SK-N-SH treated with all-trans-retinoic acid at 6 μM for 48 hours (cell line): ENCODE results near the gene TXNDC5.

Source experiments
- ATAC-seq: fragments of 200-7000 bp; cut with Tn5 transposase; 3 replicates; pipeline ENCODE4 v1.9.1; 2020; ENCODE audit warnings: mild to moderate bottlenecking, moderate library complexity
- ARNTL ChIP-seq: fragments of 450-650 bp; formaldehyde crosslinking; IDR thresholded peaks from 2 replicates; pipeline ENCODE4 v1.5.0; 2020; ENCODE audit warnings: low read depth, mild to moderate bottlenecking, moderate library complexity, borderline replicate concordance
- CSDC2 ChIP-seq: fragments of 250-450 bp; sonication (Bioruptor Pico); IDR thresholded peaks from 2 replicates; pipeline ENCODE4 v1.5.0; 2020; ENCODE audit warnings: mild to moderate bottlenecking, moderate library complexity
- CSRNP3 ChIP-seq: fragments of 250-450 bp; sonication (Bioruptor Pico); IDR thresholded peaks from 2 replicates; pipeline ENCODE4 v1.5.1; 2021; ENCODE audit warnings: mild to moderate bottlenecking, moderate library complexity
- ISL1 ChIP-seq: fragments of 250-450 bp; sonication (Bioruptor Pico); IDR thresholded peaks from 2 replicates; pipeline ENCODE4 v2.1.2; 2022; ENCODE audit warnings: mild to moderate bottlenecking, moderate library complexity
- PATZ1 ChIP-seq: fragments of 250-450 bp; sonication (Bioruptor Pico); IDR thresholded peaks from 2 replicates; pipeline ENCODE4 v1.8.0; 2020; ENCODE audit warnings: mild to moderate bottlenecking, moderate library complexity, borderline replicate concordance
- POU6F1 ChIP-seq: fragments of 250-450 bp; sonication (Bioruptor Pico); IDR thresholded peaks from 2 replicates; pipeline ENCODE4 v1.8.0; 2021; ENCODE audit warnings: low read depth, mild to moderate bottlenecking, moderate library complexity, borderline replicate concordance
- PPARA ChIP-seq: fragments of 250-450 bp; sonication (Bioruptor Pico); IDR thresholded peaks from 2 replicates; pipeline ENCODE4 v1.5.0; 2020; ENCODE audit warnings: mild to moderate bottlenecking, borderline replicate concordance
- TOX ChIP-seq: fragments of 250-450 bp; sonication (Bioruptor Pico); IDR thresholded peaks from 2 replicates; pipeline ENCODE4 v1.8.0; 2021; ENCODE audit warnings: mild to moderate bottlenecking, moderate library complexity, borderline replicate concordance
- ZC3H10 ChIP-seq: fragments of 250-450 bp; sonication (Bioruptor Pico); IDR thresholded peaks from 2 replicates; pipeline ENCODE4 v1.5.1; 2021; ENCODE audit warnings: mild to moderate bottlenecking, moderate library complexity
- ZFP3 ChIP-seq: fragments of 250-450 bp; sonication (Bioruptor Pico); IDR thresholded peaks from 2 replicates; pipeline ENCODE4 v1.5.0; 2020; ENCODE audit warnings: mild to moderate bottlenecking, moderate library complexity
- ZFP30 ChIP-seq: fragments of 450-650 bp; formaldehyde crosslinking; IDR thresholded peaks from 2 replicates; pipeline ENCODE4 v1.5.0; 2022; ENCODE audit warnings: mild to moderate bottlenecking, moderate library complexity
- ZNF565 ChIP-seq: fragments of 450-650 bp; formaldehyde crosslinking; conservative IDR thresholded peaks from 2 replicates; pipeline ENCODE4 v1.5.0; 2020; ENCODE audit warnings: low read depth, mild to moderate bottlenecking, moderate library complexity
- ZNF70 ChIP-seq: fragments of 450-650 bp; formaldehyde crosslinking; IDR thresholded peaks from 2 replicates; pipeline ENCODE4 v1.5.0; 2020; ENCODE audit warnings: mild to moderate bottlenecking, moderate library complexity
- TF ChIP-seq, protein P1 (sequence below): fragments of 250-450 bp; sonication (Bioruptor Pico); IDR thresholded peaks from 2 replicates; pipeline ENCODE4 v1.5.1; 2020; ENCODE audit warnings: low read depth, mild to moderate bottlenecking, moderate library complexity
- TF ChIP-seq, protein P2 (sequence below): fragments of 250-450 bp; sonication (Bioruptor Pico); IDR thresholded peaks from 2 replicates; pipeline ENCODE4 v1.5.0; 2020; ENCODE audit warnings: mild to moderate bottlenecking, moderate library complexity

TXNDC5 gene

DNA sequence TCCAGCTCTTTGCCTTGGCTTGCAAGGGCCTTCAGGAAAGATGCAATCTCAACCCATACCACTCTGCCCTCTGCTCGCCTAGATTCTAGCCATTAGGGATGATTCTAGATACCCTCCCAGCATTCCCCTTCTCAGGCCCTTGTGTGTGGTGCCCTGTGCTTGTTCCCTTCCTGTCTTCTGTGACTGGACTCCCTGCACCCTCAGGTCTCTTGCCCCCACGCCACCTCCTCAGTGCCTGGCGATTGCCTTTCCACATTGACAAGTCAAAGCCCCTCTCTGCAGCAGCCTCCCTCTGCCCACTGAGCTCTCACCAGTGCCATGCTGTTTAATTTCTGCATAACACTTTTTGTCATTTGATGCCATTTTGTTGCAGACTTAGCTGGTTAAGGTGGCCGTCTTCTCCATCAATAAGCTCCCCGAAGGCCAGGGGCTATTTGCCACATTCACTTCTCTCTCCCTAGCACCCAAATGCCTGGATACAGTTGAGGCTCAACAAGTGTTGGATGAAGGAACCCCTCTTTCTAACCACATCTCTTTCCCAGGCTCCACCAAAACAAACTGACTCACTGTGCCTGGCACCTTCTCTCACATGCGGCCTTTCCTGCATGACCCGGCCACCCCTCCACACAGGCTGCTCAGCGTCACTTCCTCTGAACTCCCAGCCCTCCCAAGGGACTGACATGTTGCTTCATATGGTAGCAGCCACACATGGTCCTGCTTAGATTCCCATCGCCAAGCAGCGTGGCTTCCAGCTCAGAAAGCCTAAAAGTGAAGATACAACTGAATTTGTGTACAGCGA, 4.6 kb upstream of the TXNDC5 start:
- no peak for ATAC-seq
- no peak for TF ChIP-seq ARNTL (CRISPR knock-in tag)
- TF ChIP-seq ZFP30 (CRISPR knock-in tag): no peak
- TF ChIP-seq ZNF565 (CRISPR knock-in tag): no peak
- TF ChIP-seq, protein P1, sequence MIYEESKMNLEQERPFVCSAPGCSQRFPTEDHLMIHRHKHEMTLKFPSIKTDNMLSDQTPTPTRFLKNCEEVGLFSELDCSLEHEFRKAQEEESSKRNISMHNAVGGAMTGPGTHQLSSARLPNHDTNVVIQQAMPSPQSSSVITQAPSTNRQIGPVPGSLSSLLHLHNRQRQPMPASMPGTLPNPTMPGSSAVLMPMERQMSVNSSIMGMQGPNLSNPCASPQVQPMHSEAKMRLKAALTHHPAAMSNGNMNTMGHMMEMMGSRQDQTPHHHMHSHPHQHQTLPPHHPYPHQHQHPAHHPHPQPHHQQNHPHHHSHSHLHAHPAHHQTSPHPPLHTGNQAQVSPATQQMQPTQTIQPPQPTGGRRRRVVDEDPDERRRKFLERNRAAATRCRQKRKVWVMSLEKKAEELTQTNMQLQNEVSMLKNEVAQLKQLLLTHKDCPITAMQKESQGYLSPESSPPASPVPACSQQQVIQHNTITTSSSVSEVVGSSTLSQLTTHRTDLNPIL (CRISPR knock-in tag): no peak
- TF ChIP-seq, protein P2, sequence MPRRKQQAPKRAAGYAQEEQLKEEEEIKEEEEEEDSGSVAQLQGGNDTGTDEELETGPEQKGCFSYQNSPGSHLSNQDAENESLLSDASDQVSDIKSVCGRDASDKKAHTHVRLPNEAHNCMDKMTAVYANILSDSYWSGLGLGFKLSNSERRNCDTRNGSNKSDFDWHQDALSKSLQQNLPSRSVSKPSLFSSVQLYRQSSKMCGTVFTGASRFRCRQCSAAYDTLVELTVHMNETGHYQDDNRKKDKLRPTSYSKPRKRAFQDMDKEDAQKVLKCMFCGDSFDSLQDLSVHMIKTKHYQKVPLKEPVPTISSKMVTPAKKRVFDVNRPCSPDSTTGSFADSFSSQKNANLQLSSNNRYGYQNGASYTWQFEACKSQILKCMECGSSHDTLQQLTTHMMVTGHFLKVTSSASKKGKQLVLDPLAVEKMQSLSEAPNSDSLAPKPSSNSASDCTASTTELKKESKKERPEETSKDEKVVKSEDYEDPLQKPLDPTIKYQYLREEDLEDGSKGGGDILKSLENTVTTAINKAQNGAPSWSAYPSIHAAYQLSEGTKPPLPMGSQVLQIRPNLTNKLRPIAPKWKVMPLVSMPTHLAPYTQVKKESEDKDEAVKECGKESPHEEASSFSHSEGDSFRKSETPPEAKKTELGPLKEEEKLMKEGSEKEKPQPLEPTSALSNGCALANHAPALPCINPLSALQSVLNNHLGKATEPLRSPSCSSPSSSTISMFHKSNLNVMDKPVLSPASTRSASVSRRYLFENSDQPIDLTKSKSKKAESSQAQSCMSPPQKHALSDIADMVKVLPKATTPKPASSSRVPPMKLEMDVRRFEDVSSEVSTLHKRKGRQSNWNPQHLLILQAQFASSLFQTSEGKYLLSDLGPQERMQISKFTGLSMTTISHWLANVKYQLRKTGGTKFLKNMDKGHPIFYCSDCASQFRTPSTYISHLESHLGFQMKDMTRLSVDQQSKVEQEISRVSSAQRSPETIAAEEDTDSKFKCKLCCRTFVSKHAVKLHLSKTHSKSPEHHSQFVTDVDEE: no peak
- no peak for TF ChIP-seq ZC3H10 (CRISPR knock-in tag)
- TF ChIP-seq ISL1 (CRISPR knock-in tag): no peak
- no peak for TF ChIP-seq TOX (CRISPR knock-in tag)
- TF ChIP-seq POU6F1 (CRISPR knock-in tag): no peak
- TF ChIP-seq ZFP3 (CRISPR knock-in tag): no peak
- no peak for TF ChIP-seq ZNF70 (CRISPR knock-in tag)

DNA sequence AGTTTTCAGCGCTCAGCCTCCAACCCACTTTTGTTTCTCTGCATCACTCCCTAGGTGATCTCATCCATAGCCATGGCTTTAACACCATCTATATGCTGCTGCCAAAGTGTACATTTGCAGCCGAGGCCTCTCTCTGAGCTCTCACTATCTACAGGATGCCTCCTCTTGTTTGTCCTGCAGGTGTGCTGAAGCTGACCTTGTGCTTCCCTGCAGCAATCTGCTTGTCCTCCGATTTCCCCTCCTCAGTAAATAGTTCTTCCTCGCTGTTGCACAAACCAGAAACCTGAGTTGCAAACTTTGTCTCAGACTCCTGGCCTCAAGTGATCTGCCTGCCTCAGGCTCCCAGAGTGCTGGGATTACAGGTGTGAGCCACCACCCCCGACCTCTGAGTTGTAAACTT, 3.7 kb upstream of the TXNDC5 start:
- ATAC-seq: no peak
- TF ChIP-seq PPARA (CRISPR knock-in tag): no peak
- TF ChIP-seq CSRNP3: no peak
- TF ChIP-seq, protein P1 (CRISPR knock-in tag): no peak

GRCh38 chr6:7912736-7913517, 2.3 kb upstream of the TXNDC5 start:
- TF ChIP-seq PATZ1 (CRISPR knock-in tag): no peak
- TF ChIP-seq CSDC2: no peak
- TF ChIP-seq ARNTL (CRISPR knock-in tag): no peak
- no peak for TF ChIP-seq PPARA (CRISPR knock-in tag)
- no peak for ATAC-seq
